MCF 10A (cell line): ENCODE measurements around the gene ALKBH7. TPM values are rescaled to one million over a fixed set of nuclear protein-coding genes. Genes with fewer than 3 reads are reported as not detected.
"Not testable (repeated sequence)": the region's sequence is repeated elsewhere in the genome, so short reads cannot be mapped to it uniquely, and the experiment has no call there.

Experiments
- BruUV-seq: library from RNA; stranded (reverse); fragments of 400-500 nt; replicated peaks from 2 replicates; lab custom pipeline; 2021; lab: Mats Ljungman, UMichigan
- CTCF ChIA-PET: fragments of 300-600 bp; sonication (Branson Sonifier 250); formaldehyde crosslinking; extraction: SDS; loops from one replicate; lab custom pipeline; 2021; ENCODE audit warnings: antibody characterized with exemption, inconsistent platforms; lab: Yijun Ruan, JAX
- POLR2A ChIA-PET: fragments of 300-600, 350-650 bp; sonication (Branson Sonifier 250); formaldehyde crosslinking; extraction: SDS; loops from one replicate; lab custom pipeline; 2020; ENCODE audit warnings: antibody characterized with exemption, inconsistent platforms; lab: Yijun Ruan, JAX
- DNase-seq: peaks from one replicate; pipeline ENCODE4 v3.0.0-alpha.2; 2018; ENCODE audit not compliant: unreplicated experiment
- H3K27ac Mint-ChIP-seq: one replicate; pipeline ENCODE4 v1.8.0; 2022; ENCODE audit warnings: mild to moderate bottlenecking, low read depth, mixed read lengths; ENCODE audit not compliant: unreplicated experiment
- H3K27me3 Mint-ChIP-seq: one replicate; pipeline ENCODE4 v1.8.0; 2022; ENCODE audit warnings: mixed read lengths; ENCODE audit not compliant: insufficient read depth, unreplicated experiment
- H3K36me3 Mint-ChIP-seq: one replicate; pipeline ENCODE4 v1.8.0; 2022; ENCODE audit warnings: mild to moderate bottlenecking, moderate library complexity, mixed read lengths; ENCODE audit not compliant: insufficient read depth, unreplicated experiment
- H3K4me1 Mint-ChIP-seq: one replicate; pipeline ENCODE4 v1.8.0; 2022; ENCODE audit warnings: mixed read lengths; ENCODE audit not compliant: insufficient read depth, unreplicated experiment
- H3K4me3 Mint-ChIP-seq: one replicate; pipeline ENCODE4 v1.8.0; 2022; ENCODE audit warnings: mild to moderate bottlenecking, moderate library complexity, mixed read lengths; ENCODE audit not compliant: unreplicated experiment
- H3K9me3 Mint-ChIP-seq: one replicate; pipeline ENCODE4 v1.8.0; 2022; ENCODE audit warnings: mixed read lengths; ENCODE audit not compliant: unreplicated experiment
- intact Hi-C: fragments of 100-400 bp; cut with micrococcal nuclease; formaldehyde crosslinking; loops from 2 replicates; pipeline ENCODE4 v1.14.1; 2022
- total RNA-seq: library from RNA; stranded (reverse); gene quantifications from 2 replicates; pipeline ENCODE4 v1.2.3, GENCODE V29; 2022
- TF ChIP-seq, protein P1 (sequence below): fragments of 200-600 bp; IDR thresholded peaks from one replicate; pipeline ENCODE4 v1.8.0; 2022; ENCODE audit warnings: antibody characterized with exemption, mild to moderate bottlenecking; ENCODE audit not compliant: unreplicated experiment

ALKBH7 gene
- total RNA-seq, 1 experiment from 2014 or later: 49.9 TPM

DNA sequence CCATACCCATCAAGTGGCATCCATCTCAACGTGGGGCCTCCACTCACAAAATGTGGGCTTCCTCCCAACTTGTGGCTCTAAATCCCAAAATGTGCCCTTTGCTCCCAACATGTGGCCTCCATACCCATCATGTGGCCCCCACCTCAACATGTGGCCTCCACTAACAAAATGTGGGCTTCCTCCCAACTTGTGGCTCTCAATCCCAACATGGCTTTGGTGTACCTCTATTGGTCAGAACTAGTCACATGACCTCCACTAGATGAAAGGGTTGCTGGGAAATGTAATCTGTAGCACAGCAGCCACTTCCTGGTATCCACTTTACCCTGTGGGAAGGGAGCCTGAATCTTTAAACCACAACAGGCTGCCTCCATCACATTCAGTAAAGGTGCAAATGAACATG, 29.1 kb upstream of the ALKBH7 start:
- TF ChIP-seq, protein P1, sequence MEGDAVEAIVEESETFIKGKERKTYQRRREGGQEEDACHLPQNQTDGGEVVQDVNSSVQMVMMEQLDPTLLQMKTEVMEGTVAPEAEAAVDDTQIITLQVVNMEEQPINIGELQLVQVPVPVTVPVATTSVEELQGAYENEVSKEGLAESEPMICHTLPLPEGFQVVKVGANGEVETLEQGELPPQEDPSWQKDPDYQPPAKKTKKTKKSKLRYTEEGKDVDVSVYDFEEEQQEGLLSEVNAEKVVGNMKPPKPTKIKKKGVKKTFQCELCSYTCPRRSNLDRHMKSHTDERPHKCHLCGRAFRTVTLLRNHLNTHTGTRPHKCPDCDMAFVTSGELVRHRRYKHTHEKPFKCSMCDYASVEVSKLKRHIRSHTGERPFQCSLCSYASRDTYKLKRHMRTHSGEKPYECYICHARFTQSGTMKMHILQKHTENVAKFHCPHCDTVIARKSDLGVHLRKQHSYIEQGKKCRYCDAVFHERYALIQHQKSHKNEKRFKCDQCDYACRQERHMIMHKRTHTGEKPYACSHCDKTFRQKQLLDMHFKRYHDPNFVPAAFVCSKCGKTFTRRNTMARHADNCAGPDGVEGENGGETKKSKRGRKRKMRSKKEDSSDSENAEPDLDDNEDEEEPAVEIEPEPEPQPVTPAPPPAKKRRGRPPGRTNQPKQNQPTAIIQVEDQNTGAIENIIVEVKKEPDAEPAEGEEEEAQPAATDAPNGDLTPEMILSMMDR: no peak
- BruUV-seq: no TSS peak
- Mint-ChIP-seq H3K36me3 (no peaks in the 10 kb centered on the region), H3K4me1 (no peaks in the 10 kb centered on the region), H3K9me3 (no peaks in the 10 kb centered on the region), H3K27me3 (no peaks in the 10 kb centered on the region), H3K4me3 (no peak overlapping the region), H3K27ac (no peak overlapping the region)
- intact Hi-C loops: no loop called here
- ChIA-PET POLR2A (no interaction called here), CTCF (no interaction called here)
- no peak for DNase-seq

DNA sequence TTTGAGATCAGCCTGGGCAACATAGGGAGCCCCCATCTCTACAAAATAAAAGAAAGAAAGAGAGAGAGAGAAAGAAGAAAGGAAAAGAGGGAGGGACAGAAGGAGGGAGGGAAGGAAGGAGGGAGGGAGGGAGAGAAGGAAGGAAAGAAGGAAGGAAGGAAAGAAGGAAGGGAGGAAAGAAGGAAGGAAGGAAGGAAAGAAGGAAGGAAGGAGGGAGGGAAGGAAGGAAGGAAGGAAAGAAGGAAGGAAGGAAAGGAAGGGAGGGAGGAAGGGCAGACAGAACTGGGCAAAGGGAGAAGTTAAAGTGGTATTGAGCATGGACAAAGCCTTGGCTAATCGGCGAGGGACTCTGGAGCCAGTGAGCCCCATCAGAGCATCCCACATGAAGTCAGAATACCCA, 23.3 kb upstream of the ALKBH7 start:
- H3K27ac Mint-ChIP-seq, H3K4me3 Mint-ChIP-seq, intact Hi-C loops, H3K36me3 Mint-ChIP-seq, H3K27me3 Mint-ChIP-seq, H3K9me3 Mint-ChIP-seq, POLR2A ChIA-PET, BruUV-seq, H3K4me1 Mint-ChIP-seq, DNase-seq: not testable (repeated sequence)
- CTCF ChIA-PET: interaction anchor here (0.7 kb wide), 1 partner anchor 535 kb away, joined by 3 read pairs; no protein-coding TSS in a partner anchor

DNA sequence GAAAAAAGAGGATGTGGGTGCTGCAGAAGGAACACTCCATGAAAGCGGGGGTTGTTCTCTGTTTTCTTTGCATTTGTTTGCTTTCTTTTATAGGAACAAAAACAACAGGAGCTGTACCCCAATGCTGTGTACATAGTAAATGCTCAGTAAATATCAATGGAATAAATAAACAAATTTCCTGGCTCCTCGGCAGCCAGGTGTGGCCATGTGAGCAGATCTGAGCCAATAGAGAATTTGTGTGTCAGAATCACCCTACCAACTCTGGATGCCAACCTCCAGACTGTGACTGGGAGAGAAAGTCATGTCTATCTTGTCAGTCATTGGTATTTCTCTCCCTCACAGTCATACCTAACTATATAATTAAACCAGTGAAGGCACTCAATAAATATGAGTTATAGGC, 21.9 kb upstream of the ALKBH7 start:
- H3K4me3 Mint-ChIP-seq: no peak overlapping the region
- BruUV-seq: no TSS peak
- H3K36me3 Mint-ChIP-seq: no peaks in the 10 kb centered on the region
- intact Hi-C loops: no loop called here
- no peaks in the 10 kb centered on the region for H3K9me3 Mint-ChIP-seq
- no peak for DNase-seq
- POLR2A ChIA-PET: no interaction called here
- TF ChIP-seq, protein P1: no peak
- CTCF ChIA-PET: no interaction called here
- H3K4me1 Mint-ChIP-seq: no peaks in the 10 kb centered on the region
- H3K27ac Mint-ChIP-seq: no peak overlapping the region
- no peaks in the 10 kb centered on the region for H3K27me3 Mint-ChIP-seq

DNA sequence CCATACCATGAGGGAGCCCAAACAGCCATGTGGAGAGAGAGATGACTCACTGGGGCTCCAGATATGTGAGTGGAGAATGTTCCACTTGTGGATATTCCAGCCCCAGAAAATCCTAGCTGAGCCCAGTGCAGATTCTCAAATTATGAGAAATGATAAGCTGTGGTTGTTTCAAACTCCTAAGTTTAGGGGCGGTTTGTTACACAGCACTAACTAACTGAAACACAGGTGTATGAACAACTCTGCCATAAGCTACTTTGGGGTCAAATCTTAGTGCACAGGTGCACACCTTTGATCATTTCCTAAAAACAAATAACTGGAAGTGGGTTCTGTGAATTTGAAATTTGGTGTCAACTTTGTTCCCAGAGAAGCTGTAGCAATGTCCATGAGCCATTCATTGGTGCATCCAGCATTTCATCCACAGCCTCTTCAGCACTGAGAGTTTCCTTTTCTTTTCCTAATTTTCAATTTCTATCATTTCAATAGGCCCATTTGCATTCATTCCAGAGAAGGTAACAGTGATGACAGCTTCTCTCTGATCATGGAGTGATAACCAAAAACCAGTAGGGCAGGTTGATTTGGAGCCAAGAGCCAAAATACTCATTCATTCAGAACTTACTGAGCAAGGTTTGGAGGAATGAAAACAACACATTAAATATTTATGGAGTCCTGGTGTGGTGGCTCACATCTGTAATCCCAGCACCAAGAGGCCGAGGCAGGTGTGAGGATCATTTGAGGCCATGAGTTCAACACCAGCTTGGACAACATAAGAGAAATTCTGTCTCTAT, 20.0 kb upstream of the ALKBH7 start:
- Mint-ChIP-seq H3K4me1 (peaks cover 2% of the 10 kb centered on the region), H3K27ac (no peak overlapping the region), H3K36me3 (no peaks in the 10 kb centered on the region), H3K27me3 (no peaks in the 10 kb centered on the region), H3K4me3 (no peak overlapping the region), H3K9me3 (no peaks in the 10 kb centered on the region)
- BruUV-seq: no TSS peak
- intact Hi-C loops: loop anchor here (2.0 kb wide), 1 partner anchor 226 kb away; no protein-coding TSS in a partner anchor
- TF ChIP-seq, protein P1: no peak
- ChIA-PET POLR2A (interaction anchor here (0.6 kb wide), 1 partner anchor 65 kb away, joined by 4 read pairs; no protein-coding TSS in a partner anchor), CTCF (interaction anchor here (0.7 to 3.5 kb wide), 7 partner anchors 9 to 384 kb away, joined by 3 to 26 read pairs (median 4); partner anchors contain the start of gene CLPP)
- DNase-seq: no peak
